Measurements from ENCODE around the gene PKHD1.
A peak's percentile ranks its signal among the peaks of the same experiment; 100 is the strongest.
"Not testable (repeated sequence)": the region's sequence is repeated elsewhere in the genome, so short reads cannot be mapped to it uniquely, and the experiment has no call there.

The PKHD1 gene

DNA sequence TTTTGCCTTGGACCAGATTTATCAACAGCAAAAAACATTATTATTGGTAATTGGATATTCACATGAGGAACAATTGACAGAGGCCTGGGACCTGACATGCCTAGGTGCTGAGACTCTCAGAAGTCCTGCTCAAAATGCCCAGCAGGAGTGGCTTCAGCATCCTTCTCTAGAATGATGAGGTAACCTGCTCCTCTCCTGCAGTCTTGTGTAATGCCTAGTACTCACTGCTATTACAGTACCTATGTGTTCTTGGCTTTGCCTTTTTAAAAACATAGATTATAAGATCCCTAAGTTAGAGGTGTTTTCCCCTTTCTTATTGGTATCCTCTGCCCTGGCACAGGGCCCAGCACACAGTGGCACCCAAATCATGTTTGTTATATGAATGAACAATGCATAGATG lies 230.9 kb downstream of the PKHD1 start:
- TF ChIP-seq CTCF (IDR thresholded peaks at IDR 0.05; ENCODE audit: low read depth, low read length, missing control alignments): no peak
- in situ Hi-C loops (cut with HindIII; ENCODE audit: low sequenced_read_pairs): no loop called here
- no peak for DNase-seq (ENCODE audit: low read depth)
- H3K4me3 ChIP-seq (ENCODE audit: low read depth, low read length): no peak overlapping the region

GRCh38 chr6:51855310-51856082 lies 231.9 kb downstream of the PKHD1 start:
- DNase-seq (ENCODE audit: low read depth): peak; percentile 49
- in situ Hi-C loops (cut with HindIII; ENCODE audit: low sequenced_read_pairs): no loop called here
- peak; percentile 60 for TF ChIP-seq CTCF (IDR thresholded peaks at IDR 0.05; ENCODE audit: low read depth, low read length, missing control alignments)
- H3K4me3 ChIP-seq (ENCODE audit: low read depth, low read length): no peak overlapping the region

- no peak overlapping the region for H3K4me3 ChIP-seq (ENCODE audit: low read depth, low read length)
- DNase-seq (ENCODE audit: low read depth): no peak
- in situ Hi-C loops (cut with HindIII; ENCODE audit: low sequenced_read_pairs): no loop called here
- TF ChIP-seq CTCF (IDR thresholded peaks at IDR 0.05; ENCODE audit: low read depth, low read length, missing control alignments): no peak
Measured at GRCh38 chr6:51854876-51855275, 232.5 kb downstream of the PKHD1 start.

GRCh38 chr6:51854347-51854746 lies 233.1 kb downstream of the PKHD1 start:
- H3K4me3 ChIP-seq (ENCODE audit: low read depth, low read length): no peak overlapping the region
- DNase-seq (ENCODE audit: low read depth): no peak
- in situ Hi-C loops (cut with HindIII; ENCODE audit: low sequenced_read_pairs): no loop called here
- no peak for TF ChIP-seq CTCF (IDR thresholded peaks at IDR 0.05; ENCODE audit: low read depth, low read length, missing control alignments)

- H3K4me3 ChIP-seq (ENCODE audit: low read depth, low read length); DNase-seq (ENCODE audit: low read depth); in situ Hi-C loops (cut with HindIII; ENCODE audit: low sequenced_read_pairs): not testable (repeated sequence)
Measured at GRCh38 chr6:51853109-51853508, 234.3 kb downstream of the PKHD1 start.

DNA sequence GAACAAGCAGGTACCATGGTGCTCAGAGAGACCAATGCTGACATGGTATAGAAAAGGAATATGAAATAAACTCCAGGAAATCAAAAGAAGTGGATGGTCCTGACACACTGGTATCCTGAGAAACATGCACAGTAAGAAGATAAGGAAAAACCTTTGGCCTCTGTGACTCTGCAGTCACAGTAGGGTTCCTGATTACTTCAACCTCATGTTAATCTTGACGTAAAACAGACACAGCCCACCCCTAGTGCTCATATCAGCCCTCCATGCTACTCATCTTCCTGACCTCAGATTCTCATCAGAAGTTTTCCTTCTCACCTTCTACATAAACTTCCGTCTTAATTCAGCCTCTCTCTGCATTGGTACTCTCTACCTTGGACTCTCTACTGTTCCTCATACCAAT lies 240.9 kb downstream of the PKHD1 start:
- DNase-seq (ENCODE audit: low read depth): no peak
- no peak for TF ChIP-seq CTCF (IDR thresholded peaks at IDR 0.05; ENCODE audit: low read depth, low read length, missing control alignments)
- in situ Hi-C loops (cut with HindIII; ENCODE audit: low sequenced_read_pairs): no loop called here
- H3K4me3 ChIP-seq (ENCODE audit: low read depth, low read length): no peak overlapping the region

DNA sequence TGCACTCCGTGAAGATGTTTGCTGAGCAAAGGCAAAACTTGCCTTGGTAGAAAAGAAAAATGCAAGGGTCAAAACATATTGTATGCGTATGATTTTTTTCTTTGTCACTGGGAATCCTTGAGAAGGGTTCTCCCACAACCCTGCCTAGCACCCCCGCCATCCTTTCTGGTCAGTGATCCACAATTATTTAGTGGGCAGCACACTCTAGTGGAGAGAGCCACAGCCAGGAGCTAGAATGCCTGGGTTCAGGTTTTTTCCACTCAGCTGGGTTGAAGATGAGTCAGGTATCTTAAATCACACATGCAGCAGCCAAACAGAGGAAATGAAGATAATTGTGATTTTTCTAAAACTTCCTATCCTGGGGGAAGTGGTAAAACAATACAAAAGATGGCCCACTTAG lies 243.1 kb downstream of the PKHD1 start:
- in situ Hi-C loops (cut with HindIII; ENCODE audit: low sequenced_read_pairs): no loop called here
- no peak for TF ChIP-seq CTCF (IDR thresholded peaks at IDR 0.05; ENCODE audit: low read depth, low read length, missing control alignments)
- H3K4me3 ChIP-seq (ENCODE audit: low read depth, low read length): no peak overlapping the region
- no peak for DNase-seq (ENCODE audit: low read depth)

Data from astrocyte of the cerebellum (primary cell).